ENCODE data around the gene ANKRD44.

Gene ANKRD44

DNA sequence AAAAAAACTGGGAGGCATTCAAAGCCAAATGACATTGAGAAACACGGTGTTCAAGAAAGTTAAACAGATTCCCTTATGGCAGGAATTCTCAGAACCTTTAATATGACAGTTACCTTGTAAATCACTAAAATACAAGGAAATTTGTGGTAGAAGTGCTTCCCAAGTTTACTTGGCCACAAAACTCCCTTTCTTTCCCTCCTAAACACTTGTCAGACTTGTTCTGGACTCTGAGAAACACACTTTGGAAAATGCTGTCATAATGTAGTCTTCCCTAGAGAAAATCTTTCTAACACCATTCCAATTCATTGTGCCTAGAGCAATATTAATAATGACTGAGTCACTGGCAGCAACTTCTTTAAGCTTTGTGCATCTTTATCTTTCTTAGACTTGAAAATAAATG is 140.4 kb downstream of the ANKRD44 start:
- no peak for DNase-seq

DNA sequence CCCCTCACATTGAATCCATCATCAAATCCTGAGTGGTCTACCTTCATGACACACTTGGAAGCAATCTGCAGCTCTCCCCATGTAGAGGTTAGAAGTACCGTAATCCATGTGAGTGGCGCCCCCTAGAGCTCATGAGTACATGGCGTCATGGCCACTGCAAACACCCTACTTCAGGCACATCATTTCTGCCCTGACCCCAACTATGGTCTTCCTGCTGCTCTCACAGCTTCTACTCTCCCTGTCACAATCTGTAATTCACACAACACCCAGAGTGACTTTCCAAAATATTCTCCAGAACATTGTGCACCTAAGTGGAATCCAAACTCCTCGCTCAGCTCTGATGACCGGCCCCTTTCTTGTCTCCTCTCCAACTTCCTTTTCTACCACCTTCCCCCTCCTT is 141.9 kb downstream of the ANKRD44 start:
- no peak for DNase-seq

DNA sequence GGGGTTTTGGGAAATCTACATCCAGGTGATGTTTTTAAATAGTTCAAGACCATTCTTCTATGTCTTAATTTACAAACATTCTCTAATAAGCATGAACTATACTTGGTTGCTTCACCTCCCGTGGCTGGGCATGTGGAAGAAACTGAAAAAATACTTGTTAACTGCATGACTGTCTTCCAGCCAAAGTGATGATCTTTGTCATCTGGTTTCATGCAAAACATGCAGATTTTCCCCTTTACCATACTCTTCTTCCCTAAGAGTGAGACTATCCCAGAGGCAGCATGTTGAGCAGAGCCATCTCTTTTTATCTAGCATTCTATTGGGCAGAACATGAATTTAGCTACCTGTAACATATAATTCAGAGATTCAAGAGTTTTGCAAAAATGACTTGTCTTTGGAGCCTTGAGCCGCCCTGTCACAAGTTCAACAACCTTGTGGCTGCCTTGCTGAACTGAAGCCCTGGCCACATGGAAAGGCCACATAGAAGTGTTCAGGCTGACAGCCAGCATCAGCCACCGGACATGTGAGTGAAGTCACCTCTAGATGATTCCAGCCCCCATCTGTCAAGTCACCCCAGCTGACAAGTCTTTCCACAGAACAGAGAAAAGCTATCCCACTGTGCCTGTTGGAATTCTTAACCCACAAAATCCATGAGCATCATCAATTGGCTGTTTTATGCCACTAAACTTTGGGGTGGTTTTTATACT is 142.8 kb downstream of the ANKRD44 start:
- no peak for DNase-seq

DNA sequence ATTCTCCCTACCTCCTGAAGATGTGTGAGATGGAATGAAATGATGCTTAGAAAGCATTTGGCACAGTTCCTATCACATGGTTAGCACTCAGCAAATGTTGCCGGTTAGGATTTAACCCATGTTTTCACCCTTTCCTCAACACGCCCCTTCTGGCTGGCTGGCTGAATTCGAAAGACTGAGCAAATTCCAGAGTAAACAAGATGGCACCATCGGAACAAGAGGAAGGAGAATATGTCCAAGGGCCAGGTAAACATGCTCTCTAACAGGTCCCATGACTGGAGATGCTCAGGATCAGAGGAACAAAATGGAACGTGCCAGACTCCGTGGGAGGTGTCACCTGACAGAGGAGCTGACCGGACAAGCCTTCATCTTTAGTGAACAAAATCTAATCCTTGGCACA is 145.6 kb downstream of the ANKRD44 start:
- peak; percentile 82 for DNase-seq

DNA sequence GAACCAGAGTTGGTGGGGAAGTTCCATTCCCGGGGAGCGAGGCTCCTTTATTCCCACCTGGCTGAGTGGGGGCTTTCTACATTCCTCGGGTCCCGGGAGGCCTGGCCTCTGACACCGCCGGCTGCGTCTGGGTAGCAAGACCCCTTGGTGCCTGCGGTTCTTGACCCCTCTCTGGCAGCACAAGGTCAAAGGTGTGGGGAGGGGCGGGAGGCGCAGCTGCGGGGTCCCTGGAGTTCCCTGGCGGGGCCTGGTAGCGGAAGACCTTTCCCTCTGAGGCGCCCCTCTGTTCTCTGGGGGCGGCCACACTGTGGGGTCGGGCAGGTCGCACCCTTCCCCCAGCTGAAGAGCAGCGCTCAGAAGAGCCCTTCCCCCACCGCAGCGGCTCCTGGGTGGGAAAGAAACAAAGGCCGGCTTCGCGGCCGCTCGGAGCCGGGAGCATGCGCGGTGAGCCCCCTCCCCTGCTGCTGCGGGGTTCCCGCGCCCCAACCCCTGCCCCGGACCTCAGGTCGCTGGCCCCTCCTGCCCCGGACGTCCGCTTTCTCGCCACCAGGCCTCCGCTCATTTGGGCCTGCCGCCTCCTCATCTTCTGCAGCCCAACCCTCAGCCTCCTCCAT is 146.3 kb downstream of the ANKRD44 start:
- no peak for DNase-seq

DNA sequence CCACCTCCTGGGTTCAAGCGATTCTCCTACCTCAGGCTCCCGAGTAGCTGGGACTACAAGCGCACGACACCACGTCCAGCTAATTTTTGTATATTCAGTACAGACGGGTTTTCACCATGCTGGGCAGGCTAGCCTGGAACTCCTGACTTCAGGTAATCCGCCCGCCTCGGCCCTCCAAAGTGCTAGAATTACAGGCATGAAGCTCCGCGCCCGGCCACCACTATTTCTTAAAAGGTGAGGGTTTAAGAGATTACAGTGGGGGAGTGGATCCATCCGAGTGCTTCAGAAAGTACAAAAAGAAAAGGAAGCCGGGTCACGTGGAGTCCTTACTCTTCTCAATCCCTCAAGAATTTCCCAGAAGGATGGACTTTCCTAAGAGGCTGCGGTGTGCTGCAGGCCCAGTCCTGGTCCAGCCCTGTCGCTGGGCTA is 146.9 kb downstream of the ANKRD44 start:
- no peak for DNase-seq

DNA sequence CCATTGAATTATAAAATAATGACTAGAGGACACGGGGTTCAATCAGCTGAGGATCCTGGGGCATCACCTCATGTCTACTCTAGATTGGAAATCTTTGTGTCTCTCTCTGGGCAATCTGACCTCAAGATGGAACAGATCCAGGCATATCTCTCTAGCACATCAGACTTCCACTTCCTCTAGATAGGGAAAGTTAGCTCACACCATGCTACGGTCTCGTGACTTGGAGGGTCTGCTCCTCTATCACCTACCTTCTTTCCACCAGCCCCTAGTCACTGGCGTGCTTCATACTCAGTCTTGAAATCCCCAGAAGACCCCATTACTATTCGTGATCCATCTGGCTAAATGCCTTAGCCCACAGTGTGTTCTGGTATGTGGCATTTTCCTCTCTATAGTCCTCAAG is 148.8 kb downstream of the ANKRD44 start:
- no peak for DNase-seq

DNA sequence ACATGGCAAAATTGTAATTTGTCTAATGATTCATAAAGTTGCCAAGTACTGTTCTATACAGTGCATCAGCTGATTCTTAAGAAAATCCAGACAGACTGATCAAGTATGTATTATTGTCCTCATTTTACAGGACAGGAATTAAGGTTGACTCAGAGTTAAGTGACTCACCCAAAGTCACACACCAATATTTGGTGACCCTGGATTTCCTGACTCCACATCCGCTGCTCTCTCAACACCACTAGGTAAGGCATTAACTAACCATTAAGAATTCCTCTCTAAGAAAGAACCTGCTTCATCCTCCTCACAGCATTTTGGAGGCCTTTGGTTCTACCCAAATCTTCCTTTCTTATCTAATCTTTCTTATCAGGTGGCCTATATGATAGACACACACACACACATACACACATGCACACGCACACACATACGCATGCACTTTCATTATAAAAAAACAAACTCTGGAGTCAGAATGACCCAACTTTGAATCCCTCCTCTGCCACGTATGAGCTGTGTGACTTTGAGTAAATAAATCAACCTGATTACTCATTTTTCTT is 150.8 kb downstream of the ANKRD44 start:
- no peak for DNase-seq

DNA sequence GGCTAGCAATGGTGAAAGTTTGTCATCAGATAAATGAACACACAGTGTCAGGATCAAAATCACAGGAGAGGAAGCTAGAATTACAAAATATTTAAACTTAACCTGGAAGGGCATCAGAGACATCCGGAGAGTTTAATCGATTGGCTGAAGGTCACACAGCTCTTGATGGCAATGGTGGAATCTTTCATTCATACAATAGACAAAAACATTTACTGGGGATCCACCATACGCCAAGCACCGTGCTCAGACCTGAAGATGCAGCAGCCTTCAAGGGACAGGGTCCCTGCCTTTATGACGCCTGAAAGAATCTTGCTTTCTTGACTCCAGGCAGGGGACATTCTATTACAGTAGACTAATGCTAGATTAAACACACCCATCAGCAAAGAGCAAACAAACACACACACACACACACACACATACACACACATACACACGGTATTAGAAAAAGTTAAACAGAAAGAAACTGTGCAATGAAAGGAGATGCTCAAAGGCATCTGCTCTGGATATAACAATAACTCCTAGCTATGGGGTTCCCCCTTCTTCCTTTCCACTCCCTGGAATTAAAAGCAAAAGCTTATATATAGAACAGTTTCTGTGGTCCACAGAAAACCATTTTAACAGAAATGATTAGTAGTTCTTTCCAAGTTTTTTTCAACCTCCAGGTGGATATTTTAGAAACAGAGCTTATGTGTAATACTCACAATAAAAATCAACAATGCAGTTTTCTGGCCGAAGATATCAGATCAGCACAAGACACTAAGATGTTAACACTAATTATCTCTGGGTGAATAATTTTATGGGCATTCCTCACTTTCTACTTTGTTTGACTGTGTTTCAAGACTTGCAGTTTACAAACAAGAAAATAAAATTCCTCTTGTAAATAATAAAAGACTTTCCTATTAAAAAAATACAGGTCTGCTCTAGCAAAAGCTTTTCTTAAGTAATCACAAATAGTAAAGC is 151.7 kb downstream of the ANKRD44 start:
- no peak for DNase-seq

DNA sequence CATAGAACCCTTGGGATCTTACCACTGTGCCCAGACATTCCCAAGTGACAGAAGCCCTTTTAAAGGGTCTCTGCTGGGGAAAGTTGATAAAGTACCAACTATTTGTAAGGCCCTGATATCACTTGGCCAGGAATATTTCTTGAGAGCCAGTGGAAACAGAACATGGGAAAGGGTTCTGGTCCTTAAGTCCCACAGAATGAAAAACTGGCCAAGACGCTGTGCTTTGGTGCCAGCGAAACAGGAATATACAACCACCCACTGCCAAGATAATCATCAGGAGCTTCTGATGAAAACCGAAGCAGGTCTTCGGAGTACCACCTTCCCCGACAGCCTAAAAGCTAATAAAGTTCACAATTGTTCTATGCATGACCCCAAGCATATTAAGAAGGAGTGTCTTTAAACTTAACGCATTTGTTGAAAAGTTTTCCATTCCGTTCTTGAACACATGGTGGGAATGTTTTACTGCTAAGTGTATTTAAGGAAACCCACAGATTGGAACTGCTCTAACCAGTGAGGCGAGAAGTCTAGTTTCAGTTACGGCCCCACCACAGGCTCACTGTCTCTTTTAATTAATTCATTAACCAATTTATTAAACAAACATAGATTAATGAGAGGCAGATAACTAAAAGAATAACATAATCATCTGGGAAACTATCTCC is 152.6 kb downstream of the ANKRD44 start:
- DNase-seq = no peak

DNA sequence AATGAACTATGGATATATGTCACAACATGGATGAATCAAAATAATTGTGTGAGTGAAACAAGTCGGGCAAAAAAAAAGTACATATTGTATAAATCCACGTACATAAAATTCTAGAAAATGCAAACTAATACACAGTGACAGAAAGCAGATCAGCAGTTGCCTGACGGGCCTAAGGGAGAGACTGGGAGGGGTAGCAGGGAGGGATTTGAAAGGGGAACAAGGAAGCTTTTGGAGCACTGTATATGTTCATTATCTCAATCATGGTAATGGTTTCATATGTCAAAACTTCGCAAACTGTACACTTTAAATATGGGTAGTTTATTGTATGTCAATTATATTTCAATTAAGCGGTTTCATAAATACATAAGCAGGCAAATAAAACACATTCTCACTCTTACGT is 153.8 kb downstream of the ANKRD44 start:
- no peak for DNase-seq

DNA sequence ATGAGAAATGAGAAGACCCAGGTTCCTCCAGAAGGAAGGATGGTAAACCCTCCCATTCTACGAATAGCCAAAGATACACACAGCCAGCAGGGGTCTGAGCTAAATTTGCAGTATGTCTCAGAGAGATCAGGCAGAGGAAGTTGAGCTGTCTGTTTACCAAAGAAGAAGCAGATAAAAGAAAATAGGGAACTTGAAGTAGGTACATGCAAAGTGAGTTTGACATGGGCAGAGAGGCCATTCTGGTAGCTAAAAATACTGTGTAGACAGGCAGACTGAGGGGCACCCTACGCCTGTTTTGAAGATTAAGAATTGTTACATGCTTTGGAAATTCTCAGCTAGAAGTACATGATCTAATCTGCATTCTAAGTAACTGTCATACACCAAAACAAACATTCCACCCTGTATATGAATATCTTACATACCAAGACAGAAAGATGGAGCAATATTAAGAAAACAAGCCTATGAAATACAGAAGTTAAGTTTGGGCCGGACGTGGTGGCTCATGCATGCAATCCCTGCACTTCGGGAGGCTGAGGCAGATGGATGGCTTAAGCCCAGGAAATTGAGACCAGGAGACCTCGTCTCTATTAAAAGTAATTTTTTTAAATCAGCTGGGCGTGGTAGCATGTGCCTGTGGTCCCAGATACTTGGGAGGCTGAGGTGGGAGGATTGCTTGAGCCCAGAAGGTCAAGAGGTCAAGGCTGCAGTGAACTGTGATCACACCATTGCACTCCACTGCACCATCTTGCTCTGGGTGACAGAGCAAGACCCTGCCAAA is 157.9 kb downstream of the ANKRD44 start:
- DNase-seq = no peak

DNA sequence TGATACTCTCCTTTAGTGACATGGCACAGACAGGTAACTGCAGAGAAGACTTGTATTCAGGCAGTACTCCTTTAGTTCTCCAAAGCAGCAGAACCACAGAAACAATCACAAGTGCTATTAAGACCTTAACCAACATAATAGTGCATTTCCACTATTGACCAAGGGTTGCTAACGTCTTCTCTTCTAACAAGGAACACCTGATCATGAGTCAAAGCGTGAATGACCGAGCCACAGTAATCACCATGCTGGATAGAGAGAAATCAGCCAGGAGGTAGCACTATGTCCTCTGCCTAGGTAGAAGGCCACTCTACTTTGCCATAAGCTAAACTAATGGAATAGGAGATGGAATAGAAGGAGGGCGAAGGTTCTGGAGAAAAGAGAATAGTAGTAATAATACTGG is 161.0 kb downstream of the ANKRD44 start:
- no peak for DNase-seq

DNA sequence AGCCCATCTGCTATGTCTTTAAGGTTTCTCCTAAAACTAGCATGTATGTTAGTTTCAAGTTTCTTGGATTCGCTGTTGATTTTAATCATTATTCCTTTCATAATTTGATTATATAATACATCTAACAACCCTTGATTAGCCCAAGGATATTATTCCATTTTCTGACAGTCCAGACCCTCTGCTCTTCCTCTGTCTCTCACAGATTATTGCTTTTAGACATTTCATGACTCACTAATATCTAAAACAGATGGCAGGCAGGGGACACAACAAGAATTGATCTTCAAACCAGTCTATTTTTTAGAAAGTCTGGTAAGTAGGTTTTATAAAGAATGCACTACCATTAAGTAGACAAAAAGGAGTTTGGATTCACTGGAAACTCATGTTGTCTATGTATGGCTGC is 162.2 kb downstream of the ANKRD44 start:
- DNase-seq = no peak

DNA sequence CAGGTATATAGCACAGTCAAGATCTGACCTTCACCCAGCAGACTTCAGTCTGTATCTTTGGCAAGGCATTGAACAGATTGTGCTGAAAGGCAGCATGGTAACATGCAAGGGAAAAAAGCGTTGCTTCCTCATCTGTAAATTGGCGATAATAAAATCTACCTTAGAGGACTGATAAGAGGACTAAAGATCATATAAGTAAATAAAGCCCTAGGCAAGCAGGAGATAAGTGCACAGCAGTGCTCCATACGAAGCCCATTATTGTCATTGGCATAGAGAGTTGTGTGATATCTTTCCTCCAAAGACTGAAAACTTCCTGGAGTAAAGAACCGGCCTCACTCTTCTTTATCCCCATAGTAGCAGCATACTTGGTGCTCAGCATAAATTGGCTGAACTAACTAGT is 162.6 kb downstream of the ANKRD44 start:
- no peak for DNase-seq

DNA sequence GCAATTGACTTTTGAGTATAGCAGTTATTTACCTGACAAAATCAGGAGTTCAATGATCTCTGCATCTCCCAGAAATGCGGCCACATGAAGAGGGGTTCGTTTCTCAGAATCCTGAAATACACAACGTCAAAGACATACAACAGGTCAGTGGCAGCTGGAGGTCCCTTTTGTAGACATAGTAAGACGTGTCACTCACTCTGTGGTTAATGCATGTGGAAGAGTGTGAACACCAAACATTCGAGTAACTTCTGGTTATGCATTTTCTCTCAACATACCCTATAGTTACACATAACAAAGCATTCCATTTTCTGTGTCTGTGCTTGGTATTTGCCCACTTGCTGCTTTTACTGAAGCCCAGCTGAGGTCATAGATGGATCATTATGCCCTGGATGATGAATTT is 163.6 kb downstream of the ANKRD44 start:
- no peak for DNase-seq

DNA sequence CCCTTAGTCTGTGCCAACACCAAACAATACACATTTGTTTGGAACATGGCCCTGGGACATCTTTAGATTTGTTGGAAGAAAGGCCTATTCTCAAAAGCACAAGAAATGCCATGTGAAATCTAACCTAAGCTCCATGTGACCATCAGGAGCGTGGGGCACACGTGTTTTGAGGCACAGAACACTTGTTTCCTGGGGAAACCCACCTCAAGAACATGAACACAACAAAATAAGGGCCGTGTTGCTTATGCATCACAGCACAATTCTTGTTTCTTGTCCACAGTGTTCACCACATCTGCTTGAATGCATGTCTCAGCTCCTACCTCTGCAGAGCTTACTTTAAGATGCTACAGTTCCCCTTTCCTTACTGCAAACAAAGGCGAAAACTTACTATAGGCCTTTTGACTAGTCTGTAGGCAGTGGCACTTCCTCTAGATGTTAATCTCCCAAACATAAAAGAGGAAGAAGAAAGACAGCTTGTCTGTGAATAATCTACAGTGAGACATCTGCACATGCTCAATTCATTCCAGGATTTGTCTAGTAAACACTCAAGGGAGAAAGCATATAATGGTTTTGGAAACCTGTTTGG is 165.0 kb downstream of the ANKRD44 start:
- peak; percentile 7 for DNase-seq

DNA sequence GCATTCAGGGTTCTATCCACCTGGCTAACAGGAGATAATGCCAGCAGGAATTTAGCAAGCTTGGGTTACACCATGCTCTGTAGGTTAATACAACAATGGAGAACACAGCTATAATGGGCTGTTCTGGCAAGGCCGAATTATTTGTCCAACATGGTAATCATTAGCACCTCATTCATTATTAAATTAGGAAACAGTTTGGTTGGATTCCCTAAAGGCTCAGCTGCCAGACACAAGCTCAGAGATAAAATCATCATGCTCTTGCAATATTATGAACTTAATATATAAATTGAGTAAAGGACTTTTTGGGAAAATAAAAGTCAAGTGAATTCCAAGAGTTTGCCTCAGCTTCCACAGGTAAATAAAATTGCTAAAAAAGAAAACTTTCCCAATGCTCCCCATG is 166.4 kb downstream of the ANKRD44 start:
- no peak for DNase-seq

DNA sequence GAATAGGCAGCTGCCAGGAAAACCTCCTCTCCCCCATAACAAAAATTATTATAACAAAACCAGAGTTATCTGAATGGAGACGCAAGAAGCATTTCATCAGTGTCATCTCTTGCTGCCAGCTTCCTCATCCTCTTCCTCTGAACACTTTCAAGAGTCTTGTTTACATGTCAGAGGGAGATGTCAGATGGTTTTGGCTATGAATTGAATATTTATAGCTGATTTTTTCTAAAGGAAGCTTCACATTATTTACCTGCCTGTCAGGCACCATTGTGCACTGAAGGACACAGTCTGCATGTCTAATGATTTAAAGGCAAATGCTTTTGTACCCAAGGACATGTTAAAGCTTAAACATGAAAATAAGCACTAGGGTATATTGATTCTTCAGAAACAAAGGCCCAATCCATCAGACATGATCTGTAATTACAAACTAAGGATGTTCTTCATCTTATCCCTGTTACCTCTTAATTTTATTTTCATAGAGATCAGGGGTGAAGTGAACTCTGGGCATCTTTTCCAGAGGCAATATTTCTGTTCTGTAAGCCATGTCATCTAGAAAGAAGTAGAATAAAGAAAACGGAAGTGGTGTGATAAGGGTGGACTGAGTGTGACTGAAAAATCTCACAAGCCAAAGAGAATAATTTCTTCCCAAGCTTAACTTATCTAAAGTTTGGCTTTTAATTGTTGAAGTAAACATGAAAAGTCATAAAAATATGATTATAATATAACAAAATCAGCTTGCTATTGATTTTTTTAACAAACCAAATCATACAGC is 168.7 kb downstream of the ANKRD44 start:
- no peak for DNase-seq

DNA sequence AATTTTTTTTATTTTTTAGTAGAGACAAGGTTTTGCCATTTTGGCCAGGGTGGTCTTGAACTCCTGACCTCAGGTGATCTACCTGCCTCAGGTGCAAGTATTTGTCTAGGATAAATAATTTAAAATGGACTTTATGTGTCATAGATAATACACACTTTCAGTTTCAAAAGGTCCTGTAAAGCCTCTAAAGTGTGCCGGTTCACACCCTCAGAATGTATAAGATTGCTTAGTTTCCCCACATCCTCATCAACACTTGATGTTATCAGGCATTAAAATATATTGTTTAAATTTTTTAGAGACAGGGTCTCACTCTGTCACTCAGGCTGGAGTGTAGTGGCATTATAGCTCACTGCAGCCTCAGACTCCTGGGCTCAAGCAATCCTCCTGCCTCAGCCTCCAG is 170.5 kb downstream of the ANKRD44 start:
- DNase-seq = no peak

DNA sequence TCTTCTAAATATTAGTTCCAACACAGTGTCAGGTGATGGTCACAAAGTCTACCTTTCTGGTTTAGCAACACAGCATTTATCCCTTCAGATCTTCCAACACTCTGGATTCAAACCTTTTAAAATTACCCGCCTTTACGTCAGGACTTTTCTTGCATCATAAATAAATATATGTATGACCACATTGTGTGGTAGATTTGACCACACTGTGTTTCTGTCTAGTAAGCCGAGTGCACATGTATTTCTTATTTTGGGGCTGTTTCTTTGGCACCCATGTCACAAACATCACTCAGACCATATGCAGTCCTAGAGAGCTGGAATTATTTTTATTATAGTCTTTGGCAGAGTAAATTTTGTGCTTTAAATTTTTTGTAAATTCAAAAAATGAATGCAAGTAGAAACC is 172.1 kb downstream of the ANKRD44 start:
- DNase-seq = no peak

Measured in DMS79 (cell line).